Type B pancreatic cell (in vitro differentiated cells): Measurements from ENCODE around the gene ATG7. TPM values are rescaled to one million over a fixed set of nuclear protein-coding genes. Genes with fewer than 3 reads are reported as not detected.

Experiments used
- DNase-seq: peaks from one replicate; pipeline ENCODE4 v3.0.0; 2021; ENCODE audit warnings: mixed read lengths; ENCODE audit not compliant: unreplicated experiment; ENCODE audit errors: extremely low spot score
- H3K27ac Mint-ChIP-seq: 2 replicates; pipeline ENCODE4 v1.8.0; 2021; ENCODE audit warnings: mild to moderate bottlenecking, mixed read lengths
- H3K27me3 Mint-ChIP-seq: 2 replicates; pipeline ENCODE4 v1.8.0; 2021; ENCODE audit warnings: mixed read lengths
- H3K36me3 Mint-ChIP-seq: 2 replicates; pipeline ENCODE4 v1.8.0; 2021; ENCODE audit warnings: mixed read lengths
- H3K4me1 Mint-ChIP-seq: one replicate; pipeline ENCODE4 v1.8.0; 2021; ENCODE audit warnings: mixed read lengths; ENCODE audit not compliant: unreplicated experiment
- H3K4me3 Mint-ChIP-seq: 2 replicates; pipeline ENCODE4 v1.8.0; 2021; ENCODE audit warnings: mild to moderate bottlenecking, mixed read lengths
- H3K9me3 Mint-ChIP-seq: 2 replicates; pipeline ENCODE4 v1.8.0; 2021; ENCODE audit warnings: mixed read lengths
- total RNA-seq: library from RNA; stranded (reverse); gene quantifications from 2 replicates; pipeline ENCODE4 v1.2.1, GENCODE V29; 2021; ENCODE audit warnings: low replicate concordance
- TF ChIP-seq, protein P1 (sequence below): fragments of 200-600 bp; sonication (generic); conservative IDR thresholded peaks from 2 replicates; pipeline ENCODE4 v1.5.0; 2021; ENCODE audit warnings: antibody characterized with exemption, mild to moderate bottlenecking

The ATG7 gene
- total RNA-seq, 1 donor from 2014 or later: 32.4 TPM

DNA sequence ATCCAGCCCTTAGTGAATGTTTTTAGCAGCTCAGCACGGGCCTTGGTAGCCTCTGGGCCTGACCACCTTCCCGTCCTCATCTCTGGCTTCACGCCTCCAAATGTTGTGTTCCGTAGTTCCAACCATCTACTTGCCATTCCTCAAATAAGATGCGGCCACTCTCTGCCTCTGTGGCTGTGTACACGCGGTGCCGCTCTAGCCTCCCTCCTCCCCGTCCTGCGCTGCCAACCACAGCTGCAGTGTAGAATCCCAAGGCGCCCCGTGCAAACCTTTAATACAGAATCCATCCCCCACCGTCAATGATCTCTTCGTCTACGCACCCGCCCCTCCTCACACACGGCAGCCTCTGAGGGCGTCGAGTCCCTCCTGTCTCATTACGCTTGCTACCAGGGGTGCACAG, 294.3 kb downstream of the ATG7 start:
- peak overlapping the region; percentile 12 for H3K27ac Mint-ChIP-seq
- H3K9me3 Mint-ChIP-seq: no peaks in the 10 kb centered on the region
- peaks cover 27% of the 10 kb centered on the region for H3K36me3 Mint-ChIP-seq
- no peak for DNase-seq
- peaks cover 20% of the 10 kb centered on the region for H3K4me1 Mint-ChIP-seq
- TF ChIP-seq, protein P1, sequence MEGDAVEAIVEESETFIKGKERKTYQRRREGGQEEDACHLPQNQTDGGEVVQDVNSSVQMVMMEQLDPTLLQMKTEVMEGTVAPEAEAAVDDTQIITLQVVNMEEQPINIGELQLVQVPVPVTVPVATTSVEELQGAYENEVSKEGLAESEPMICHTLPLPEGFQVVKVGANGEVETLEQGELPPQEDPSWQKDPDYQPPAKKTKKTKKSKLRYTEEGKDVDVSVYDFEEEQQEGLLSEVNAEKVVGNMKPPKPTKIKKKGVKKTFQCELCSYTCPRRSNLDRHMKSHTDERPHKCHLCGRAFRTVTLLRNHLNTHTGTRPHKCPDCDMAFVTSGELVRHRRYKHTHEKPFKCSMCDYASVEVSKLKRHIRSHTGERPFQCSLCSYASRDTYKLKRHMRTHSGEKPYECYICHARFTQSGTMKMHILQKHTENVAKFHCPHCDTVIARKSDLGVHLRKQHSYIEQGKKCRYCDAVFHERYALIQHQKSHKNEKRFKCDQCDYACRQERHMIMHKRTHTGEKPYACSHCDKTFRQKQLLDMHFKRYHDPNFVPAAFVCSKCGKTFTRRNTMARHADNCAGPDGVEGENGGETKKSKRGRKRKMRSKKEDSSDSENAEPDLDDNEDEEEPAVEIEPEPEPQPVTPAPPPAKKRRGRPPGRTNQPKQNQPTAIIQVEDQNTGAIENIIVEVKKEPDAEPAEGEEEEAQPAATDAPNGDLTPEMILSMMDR: no peak
- H3K4me3 Mint-ChIP-seq: no peak overlapping the region
- H3K27me3 Mint-ChIP-seq: no peaks in the 10 kb centered on the region

DNA sequence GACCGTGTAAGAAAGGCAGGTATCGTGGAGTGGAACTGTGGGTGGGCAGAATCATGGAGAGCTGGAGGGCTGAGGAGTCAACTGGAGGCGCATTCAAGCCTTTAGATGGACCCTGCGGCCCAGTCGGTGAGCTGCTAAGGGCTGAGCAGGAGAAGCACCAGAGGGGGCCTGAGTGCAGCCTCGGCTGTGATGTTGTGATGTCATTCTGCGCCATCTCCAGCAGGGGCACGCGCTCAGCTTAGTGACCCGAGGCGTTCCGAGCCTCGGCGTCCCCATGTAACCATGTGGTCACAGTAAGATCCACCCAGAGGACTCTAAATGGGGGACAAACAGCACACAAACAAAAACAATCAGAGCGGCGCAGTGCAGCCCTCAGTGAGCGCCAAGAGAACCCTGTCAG, 294.7 kb downstream of the ATG7 start:
- H3K27me3 Mint-ChIP-seq: no peaks in the 10 kb centered on the region
- H3K36me3 Mint-ChIP-seq: peaks cover 27% of the 10 kb centered on the region
- H3K4me3 Mint-ChIP-seq: no peak overlapping the region
- H3K4me1 Mint-ChIP-seq: peaks cover 20% of the 10 kb centered on the region
- DNase-seq: no peak
- H3K27ac Mint-ChIP-seq: peak overlapping the region; percentile 12
- TF ChIP-seq, protein P1: peak; percentile 39
- no peaks in the 10 kb centered on the region for H3K9me3 Mint-ChIP-seq

DNA sequence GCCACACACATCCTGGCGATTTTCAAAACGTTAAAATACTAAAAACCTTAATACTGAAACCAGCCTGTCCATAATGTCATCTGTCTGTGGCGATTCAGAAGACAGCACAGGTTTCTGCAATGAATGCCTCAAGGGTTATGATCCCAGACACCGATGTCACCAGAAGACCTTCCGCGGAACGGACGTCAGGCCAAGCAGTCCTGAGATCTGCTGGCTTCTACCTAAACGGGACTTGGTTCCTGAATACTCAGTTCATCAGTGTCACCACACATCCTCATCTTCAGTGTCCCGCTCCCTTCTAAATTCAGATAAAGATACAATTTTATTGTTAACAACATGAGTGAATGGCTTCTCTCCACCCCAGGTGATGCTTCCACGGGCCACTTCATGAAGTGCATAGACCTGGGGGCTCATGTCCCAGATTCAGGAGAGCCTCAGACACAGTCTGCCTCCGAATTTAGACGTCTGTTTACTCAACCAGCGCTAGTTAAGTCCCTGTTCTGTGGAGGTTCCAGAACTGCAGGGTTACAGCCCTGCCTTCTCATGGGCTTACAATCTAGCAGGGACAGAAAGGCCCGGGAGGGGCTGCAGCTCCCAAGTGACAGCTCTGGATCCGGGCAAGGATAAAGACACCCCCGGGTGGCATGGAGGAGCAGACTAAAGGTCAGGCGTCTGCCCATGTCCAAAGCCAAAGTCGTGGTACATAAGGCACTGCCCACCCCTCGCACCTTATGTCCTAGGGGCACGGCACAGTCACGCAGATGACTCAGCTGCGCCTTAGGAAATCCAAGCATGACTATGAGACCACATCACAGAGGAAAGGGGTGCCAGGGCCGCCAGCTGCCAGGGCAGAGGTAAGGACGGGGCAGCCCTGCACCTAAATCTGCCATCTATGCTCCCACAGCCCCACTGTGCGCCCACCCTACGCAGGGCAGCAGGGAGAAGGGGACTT, 295.6 kb downstream of the ATG7 start:
- H3K27me3 Mint-ChIP-seq: no peaks in the 10 kb centered on the region
- no peak for DNase-seq
- no peak overlapping the region for H3K4me3 Mint-ChIP-seq
- H3K9me3 Mint-ChIP-seq: no peaks in the 10 kb centered on the region
- peaks cover 33% of the 10 kb centered on the region for H3K36me3 Mint-ChIP-seq
- no peak overlapping the region for H3K27ac Mint-ChIP-seq
- TF ChIP-seq, protein P1: no peak
- peaks cover 17% of the 10 kb centered on the region for H3K4me1 Mint-ChIP-seq

DNA sequence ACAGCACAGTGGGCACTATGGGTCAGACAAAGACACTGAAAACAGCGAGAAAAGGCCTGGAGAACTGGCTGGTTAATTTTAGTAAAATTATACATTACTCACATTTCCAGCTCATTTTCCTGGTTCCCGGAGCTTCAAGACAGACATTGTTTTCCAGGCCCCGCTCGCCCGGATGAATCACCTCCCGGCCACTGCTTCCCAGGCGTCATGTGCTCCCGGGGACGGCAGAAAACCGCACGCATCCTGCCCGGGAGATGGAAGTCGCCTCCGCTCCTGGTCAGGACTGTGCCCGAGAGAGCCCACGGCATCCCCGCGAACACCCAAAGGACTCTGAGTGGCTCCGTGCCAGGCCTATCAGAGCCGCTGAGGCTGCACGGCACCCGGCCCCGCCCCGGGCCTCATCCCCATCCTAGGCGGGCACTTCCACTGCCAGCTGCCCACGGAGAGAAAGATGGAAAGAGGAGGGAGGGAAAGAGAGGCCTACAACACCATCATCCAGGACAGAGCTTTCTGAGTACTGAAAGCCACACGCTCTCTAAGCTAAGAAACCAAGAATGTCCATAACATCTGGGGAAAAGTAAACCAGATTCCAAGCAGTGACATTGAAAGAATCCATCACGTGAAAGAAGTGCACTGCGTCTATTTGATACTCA, 296.4 kb downstream of the ATG7 start:
- no peak overlapping the region for H3K27ac Mint-ChIP-seq
- TF ChIP-seq, protein P1: no peak
- H3K9me3 Mint-ChIP-seq: no peaks in the 10 kb centered on the region
- H3K27me3 Mint-ChIP-seq: no peaks in the 10 kb centered on the region
- no peak for DNase-seq
- H3K4me3 Mint-ChIP-seq: no peak overlapping the region
- H3K4me1 Mint-ChIP-seq: peaks cover 14% of the 10 kb centered on the region
- H3K36me3 Mint-ChIP-seq: peaks cover 32% of the 10 kb centered on the region

DNA sequence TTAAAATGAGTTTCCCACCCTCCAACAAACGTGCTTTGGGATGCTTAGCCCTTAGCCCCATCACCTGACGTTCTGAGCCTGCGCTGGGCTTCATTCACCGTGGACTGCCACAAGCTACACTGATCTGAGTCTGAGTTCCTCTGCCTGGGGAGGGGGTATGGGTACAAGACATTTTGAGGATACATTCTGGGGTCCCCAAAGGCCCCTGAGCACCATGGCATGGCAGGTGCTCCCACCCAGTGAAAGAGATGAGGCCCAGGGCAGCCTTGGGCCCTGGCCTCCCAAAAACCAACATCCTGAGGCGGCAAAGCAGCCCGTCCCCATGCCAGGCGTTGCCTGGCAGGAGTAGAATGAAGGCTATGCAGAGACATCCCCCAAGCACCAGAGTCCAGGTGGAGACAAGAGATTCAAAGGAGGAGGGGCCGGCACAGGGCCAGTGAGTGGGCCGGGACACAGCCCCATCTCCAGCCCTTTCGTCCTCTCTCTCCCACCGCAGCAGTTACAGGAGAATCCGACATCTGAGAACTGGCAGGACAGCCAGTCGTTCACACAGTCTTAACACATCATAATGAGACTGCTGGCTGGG, 297.1 kb downstream of the ATG7 start:
- no peak for DNase-seq
- Mint-ChIP-seq H3K27ac (no peak overlapping the region), H3K4me3 (no peak overlapping the region)

More for the DNA sequence above, 297.1 kb downstream of the ATG7 start:
- Mint-ChIP-seq H3K9me3 (no peaks in the 10 kb centered on the region), H3K36me3 (peaks cover 33% of the 10 kb centered on the region), H3K4me1 (peaks cover 14% of the 10 kb centered on the region), H3K27me3 (no peaks in the 10 kb centered on the region)
- TF ChIP-seq, protein P1: no peak
